NCI-H2227 treated with DMSO at 0.1 percent for 48 hours (cell line): ENCODE data around the gene DBH.

Source experiments
- DNase-seq: peaks from one replicate; lab custom pipeline; 2025; lab: John Stamatoyannopoulos, UW

The DBH gene

DNA sequence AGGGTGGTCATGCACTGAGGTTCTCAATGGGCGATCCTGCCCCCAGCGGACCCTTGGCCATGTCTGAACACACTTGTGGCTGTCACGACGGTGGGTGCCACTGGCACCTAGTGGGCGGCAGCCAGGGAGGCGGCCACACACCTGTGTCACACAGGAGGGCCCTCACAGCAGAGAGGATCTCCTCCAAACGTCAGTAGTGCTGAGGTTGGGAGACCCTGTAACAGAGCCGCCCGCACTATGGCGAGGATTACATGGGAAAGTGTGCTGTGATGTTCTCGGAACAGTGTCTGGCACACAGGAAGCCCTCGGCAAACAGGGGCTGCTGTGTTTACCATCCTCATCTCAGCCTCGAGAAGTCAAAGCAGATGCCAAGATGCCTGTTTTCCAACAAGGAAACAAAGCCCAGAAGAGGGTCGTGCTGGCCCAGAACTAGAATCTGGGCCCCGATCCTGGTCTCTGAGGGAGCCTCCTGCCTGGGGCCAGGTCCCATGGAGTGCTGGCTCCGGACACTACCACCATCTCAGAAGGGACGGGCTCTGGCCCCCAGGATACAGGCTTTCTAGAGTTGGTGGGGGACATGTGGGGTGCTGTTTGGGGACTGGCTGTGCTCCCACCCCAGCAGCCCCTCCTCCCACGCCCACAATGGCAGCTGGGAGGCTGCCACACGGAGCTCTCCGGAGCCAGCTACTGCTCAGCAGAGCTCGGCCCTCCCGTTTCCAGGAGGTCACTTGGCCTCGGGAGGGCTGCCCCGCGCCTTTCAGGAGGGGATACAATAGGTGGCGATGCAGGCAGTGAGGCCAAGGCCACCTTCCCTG is 48.2 kb downstream of the DBH start:
- no peak for DNase-seq

- no peak for DNase-seq
Measured at GRCh38 chr9:133684936-133685361, 48.8 kb downstream of the DBH start.

- DNase-seq: no peak
Measured at GRCh38 chr9:133685653-133686609, 49.8 kb downstream of the DBH start.

- DNase-seq: no peak
Measured at GRCh38 chr9:133686642-133687575, 50.7 kb downstream of the DBH start.

DNA sequence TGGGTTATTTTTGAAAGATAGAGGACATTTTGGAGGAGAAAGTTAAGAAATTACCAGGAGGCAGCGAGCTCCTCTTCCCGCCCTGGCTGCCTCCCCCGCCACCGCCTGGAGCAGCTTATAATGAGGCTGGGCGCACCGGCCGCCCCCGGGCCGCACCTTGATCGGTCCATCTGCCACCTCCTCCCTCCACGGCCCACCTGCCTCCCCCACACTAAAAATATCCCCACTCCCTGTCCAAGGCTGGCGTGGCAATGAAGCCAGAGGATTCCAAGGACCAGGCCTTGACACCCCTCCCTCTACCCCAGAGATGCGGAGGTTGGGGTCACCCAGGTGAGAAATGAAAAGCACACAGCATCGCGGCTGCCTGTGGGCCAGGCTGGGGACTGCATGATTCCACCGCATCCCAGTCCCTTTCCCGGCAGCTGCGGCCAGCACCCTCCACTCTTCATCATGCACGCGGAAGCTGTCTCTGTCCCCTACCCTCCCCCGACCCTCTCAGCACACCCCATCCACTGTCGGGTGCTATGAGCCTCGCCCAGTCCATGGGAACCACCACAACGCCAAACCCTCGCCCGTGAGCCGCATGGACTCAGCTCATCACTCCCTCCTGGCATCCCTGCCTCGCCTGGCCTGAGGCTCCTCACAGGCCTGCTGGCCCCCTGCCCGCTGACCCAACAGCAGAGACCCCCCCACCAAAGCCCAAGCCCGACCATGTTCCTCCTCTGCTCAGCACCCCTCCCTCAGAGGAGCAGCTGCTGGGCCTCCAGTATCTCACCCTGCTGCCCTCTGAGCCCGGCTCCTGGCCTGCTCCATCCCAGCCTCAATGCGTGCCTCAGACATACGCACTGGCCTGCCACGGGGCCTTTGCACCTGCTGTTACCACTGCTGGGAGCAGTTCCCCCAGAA is 51.9 kb downstream of the DBH start:
- DNase-seq: no peak

GRCh38 chr9:133689151-133689763 is 53.1 kb downstream of the DBH start:
- DNase-seq: no peak

- no peak for DNase-seq
Measured at GRCh38 chr9:133690081-133690561, 54.0 kb downstream of the DBH start.

- DNase-seq: no peak
Measured at GRCh38 chr9:133691191-133691590, 55.0 kb downstream of the DBH start.

DNA sequence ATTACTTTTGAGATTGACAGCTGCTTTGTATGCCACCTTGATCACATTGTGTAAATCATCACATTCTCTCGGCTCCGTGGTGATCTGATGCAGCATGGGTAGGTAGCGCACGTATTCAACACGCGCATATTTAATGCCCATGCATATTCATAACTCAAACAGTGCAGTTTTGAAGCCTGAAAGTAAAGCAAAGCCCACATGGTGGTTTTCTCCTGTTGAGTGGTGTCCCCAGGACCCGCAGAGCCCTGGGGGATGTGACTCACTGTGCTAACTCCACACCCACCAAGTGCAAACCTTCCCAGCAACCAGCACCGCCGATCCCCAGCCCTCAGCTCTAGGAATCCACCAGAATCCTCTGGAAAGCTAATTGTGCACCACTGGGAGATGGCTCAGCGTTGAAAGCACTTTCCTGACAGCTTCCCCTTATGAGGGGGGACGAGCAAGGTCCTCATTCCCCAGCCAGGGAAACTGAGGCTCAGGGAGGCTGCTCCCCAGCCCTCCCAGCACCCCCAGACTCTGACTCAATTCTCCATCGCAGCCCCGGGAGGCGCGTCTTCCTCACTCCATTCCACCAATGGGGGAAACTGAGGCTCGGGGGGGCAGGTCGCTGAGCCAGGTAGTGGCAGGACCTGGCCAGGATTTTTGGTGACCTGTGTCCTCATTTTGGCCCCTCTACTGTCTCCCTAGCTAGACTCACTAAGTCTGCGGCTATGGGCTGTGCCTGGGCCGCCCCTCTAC is 55.6 kb downstream of the DBH start:
- DNase-seq: no peak

DNA sequence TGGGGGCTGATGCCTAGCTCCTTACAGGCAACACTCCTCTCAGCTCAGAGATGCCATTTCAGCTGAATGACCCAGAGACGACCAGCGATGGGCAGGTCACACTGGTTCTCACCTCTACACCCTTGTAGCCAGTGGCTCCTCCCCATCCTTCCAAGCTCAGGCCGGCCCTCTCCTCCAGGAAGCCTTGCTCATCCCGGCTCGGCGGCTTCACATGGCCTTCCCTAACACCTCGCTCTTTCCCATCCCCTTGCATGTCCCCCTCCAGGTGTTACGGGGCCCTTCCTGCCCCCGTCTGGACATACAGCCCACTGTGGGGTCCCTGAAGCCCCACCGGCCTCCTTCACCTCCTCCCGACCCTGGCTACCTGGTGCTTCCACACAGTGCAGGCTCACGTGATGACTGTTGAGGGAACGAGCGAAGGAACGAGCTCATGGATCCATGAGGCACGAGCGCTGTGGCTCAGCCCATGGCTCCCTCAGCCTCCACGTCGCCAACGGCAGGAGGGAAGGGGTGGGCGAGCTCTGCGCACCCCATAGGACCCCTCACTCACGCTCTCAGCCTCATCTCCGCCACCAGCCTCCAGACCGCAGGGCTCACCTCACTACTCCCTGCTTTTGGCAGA is 56.3 kb downstream of the DBH start:
- no peak for DNase-seq

DNA sequence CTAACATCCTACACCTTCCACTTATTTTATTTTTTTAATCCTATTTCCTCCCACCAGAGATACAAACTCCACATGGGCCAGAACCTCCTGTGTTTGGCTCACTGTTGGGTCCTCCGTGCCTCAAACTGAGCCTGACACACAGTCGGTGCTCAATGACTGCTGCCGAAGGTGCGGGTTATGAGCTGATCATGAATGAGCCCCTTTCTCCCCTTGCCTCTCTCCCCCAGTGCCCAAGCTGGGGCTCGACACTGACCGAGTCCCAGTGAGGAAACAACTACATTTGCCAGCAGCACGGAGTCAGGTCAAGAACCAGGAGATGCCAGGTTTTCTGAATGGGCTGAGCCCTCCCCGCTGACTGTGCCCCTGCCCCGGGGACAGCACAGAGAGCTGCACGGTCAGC is 57.0 kb downstream of the DBH start:
- no peak for DNase-seq

DNA sequence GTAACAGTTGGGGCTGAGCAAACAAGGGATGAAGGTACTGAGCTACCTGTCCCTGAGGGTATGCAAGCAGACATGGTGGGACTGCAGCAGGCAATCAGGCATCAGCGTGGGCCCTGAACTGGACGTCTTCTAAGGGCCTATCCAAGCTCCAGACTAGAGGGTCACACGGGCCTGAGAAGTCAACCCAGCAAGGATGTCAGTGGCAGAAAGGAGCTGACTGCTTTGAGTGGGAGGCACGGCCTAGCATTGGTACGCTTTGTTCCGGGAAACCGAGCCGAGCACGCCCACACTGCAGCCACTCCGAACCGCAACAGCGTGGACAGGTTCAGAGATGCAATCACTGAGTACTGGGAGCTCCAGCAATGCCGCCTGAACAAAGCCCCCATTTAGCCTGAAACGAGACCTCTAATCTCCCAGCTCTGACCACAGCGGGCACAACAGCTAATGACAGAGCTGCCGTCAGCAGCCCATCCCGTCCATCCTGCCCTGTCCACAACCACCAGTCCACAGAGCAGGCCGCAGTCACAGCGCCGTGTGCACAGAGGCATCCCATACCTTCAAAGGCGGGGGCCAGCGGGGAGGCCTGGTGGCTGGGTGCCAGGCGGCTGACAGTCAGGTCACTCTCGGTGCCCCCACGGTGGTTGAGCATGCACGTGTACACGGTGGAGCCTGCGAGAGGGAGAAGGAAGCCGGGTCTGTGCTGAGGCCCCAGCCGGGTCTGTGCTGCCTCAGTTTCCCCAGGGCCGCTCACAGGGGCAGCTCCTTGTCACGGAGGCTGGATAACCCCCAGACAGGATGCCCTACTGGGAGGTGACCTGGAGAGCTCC is 57.8 kb downstream of the DBH start:
- DNase-seq: no peak

GRCh38 chr9:133694686-133695085 is 58.5 kb downstream of the DBH start:
- DNase-seq: no peak

GRCh38 chr9:133696071-133696472 is 59.9 kb downstream of the DBH start:
- DNase-seq: no peak

GRCh38 chr9:133699546-133699945 is 63.4 kb downstream of the DBH start:
- no peak for DNase-seq

DNA sequence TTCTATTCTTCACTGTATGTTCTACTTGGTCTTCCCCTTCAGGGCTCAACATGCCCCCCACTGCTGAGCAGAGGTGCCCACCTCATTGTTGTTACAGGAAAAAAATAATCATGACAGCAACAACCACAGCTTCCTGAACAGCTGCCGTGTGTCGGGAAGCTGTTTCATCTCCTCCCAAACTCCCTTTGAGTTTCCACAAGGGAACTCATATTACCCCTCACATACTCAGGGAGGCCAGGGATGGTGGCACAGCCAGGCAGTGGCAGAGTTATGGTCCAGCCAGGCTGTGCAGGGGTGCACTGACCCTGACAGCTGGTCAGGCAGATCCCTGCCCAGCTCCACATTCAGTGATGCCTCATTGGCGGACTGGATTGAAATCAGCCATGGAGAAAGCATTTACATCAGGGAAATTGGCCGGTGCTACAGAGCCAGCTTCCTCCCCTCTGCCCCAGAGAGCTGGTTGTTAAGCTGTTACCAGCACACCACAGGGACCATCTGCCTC is 64.7 kb downstream of the DBH start:
- no peak for DNase-seq

- DNase-seq: no peak
Measured at GRCh38 chr9:133701321-133701980, 65.3 kb downstream of the DBH start.
